ENCODE results near the gene ZNF423.

GRCh38 chr16:49697631-49698452 lies 158.1 kb downstream of the ZNF423 start:
- TF ChIP-seq CTCF (IDR thresholded peaks at IDR 0.05) (no peak), POLR2A (IDR thresholded peaks at IDR 0.05) (no peak)

Data from lower leg skin (tissue), 3 donors.